DMS153 treated with DMSO at 0.1 percent for 48 hours (cell line): Measurements from ENCODE around the gene AP2A2.
"Not testable (repeated sequence)": the region's sequence is repeated elsewhere in the genome, so short reads cannot be mapped to it uniquely, and the experiment has no call there.

ENCODE experiments used
- DNase-seq: peaks from one replicate; lab custom pipeline; 2025; ENCODE audit not compliant: unreplicated experiment; lab: John Stamatoyannopoulos, UW

AP2A2 gene

DNA sequence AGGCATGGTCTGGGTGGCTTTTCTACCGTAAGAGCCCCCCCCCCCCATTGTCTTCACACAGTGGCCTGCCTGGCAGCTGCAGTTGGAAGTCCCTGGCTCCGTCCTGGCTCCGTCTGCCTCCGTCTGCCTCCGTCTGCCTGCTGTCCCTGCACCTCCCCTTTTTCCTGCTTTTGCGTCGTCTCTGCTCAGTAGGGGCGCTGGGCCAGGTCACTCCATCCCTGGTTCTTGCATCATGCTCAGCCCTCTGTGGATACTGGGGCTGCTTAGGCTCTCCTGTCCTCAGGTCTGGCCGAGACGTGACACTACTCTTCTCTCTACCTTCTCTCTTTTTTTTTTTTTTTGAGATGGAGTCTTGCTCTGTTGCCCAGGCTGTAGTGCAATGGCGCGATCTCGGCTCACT is 27.8 kb downstream of the AP2A2 start:
- no peak for DNase-seq

DNA sequence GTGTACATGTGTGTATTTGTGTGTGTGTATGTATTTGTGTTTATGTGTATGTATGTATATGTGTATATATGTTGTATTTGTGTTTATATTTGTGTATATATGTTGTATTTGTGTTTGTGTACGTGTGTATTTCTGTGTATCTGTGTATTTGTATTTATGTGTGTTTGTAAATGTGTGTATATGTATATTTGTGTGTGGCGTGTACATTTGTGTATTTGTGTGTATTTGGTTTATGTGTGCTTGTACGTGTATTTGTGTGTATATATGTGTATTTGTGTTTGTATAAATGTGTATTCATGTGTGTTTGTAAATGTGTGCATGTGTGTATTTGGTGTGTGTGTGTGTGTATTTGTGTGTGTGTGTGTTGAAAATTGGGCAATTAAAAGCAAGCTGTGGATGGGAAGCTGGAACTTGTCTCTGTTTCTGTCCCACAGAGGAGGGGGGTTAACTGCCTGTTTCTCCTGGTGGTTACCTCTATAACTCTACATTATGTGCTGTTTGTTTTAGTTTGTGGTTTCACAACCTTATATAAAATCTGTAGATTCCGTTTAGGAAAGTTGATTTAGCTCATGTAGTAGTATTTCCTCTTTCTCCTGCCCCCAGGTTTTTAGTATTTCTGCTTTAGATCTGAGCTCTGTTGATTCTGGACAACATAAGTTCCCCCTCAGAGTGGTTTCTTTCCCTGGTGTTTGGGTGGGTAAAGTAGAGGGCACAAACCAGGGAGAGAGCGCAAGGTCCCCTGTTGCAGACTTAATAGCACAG is 28.9 kb downstream of the AP2A2 start:
- DNase-seq, result no peak

GRCh38 chr11:955154-956063 is 29.7 kb downstream of the AP2A2 start:
- peak; percentile 7 for DNase-seq

- DNase-seq, result no peak
Measured at GRCh38 chr11:957212-957920, 31.7 kb downstream of the AP2A2 start.

GRCh38 chr11:958101-958500 is 32.4 kb downstream of the AP2A2 start:
- no peak for DNase-seq

DNA sequence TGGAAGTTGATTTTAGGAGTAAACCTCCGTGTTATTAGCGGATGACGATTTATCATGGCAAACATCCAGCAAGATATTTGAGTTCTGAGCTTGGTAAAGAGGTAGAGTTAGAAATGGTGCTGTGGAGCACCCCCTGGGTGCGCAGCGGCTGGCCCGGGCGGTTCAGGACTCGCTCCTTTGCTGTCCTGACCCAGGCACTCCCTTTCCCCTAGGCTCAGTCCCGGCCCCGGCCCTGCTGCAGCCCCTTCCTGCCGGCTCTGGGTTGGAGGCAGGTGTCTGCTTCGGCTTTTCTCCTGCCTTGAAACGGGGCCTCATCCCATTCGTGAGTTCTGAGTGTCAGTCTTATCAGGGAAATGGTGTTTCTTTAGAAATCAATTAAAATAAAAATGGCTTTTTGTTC is 33.4 kb downstream of the AP2A2 start:
- DNase-seq, result no peak

DNA sequence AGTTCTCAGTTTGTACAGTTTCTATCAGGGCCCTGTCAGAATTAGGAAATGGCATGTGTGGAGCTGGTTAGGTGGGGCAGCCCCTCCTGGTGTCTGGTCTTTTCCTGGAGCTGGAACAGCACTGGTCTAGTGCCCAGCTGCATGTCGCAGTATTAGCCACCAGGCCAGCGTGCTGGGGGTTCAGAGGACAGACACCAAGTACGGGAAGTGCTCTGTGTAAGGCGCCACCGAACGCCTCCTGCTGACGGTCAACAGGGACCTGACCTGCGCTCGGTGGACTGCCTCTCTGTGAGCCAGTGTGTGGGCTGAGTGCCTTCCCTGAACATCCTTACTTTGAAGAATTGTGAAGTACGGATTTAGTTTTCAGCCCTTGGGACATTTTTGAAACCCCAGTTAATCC is 33.9 kb downstream of the AP2A2 start:
- DNase-seq, result no peak

DNA sequence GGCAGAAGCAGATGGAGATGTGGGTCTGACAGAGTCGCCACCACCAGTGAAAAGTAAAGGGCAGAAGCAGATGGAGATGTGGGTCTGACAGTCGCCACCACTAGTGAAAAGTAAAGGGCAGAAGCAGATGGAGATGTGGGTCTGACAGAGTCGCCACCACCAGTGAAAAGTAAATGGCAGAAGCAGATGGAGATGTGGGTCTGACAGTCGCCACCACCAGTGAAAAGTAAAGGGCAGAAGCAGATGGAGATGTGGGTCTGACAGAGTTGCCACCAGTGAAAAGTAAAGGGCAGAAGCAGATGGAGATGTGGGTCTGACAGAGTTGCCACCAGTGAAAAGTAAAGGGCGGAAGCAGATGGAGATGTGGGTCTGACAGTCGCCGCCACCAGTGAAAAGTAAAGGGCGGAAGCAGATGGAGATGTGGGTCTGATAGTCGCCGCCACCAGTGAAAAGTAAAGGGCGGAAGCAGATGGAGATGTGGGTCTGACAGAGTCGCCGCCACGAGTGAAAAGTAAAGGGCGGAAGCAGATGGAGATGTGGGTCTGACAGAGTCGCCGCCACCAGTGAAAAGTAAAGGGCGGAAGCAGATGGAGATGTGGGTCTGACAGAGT is 35.7 kb downstream of the AP2A2 start:
- not testable (repeated sequence) for DNase-seq

DNA sequence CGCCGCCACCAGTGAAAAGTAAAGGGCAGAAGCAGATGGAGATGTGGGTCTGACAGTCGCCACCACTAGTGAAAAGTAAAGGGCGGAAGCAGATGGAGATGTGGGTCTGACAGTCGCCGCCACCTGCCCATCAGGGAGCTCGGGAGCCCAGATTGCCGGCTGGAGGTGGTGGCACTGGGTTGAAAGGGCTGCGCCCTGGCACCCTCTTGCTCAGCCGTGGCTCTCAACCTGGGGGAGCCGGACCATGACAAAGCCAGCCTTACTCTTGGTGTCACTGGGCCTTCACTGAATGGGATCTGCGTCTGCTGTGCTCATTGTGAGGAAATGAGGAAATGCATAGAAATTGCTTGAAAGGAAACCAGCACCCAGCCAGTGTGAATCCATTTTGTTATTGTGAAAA is 36.3 kb downstream of the AP2A2 start:
- no peak for DNase-seq

GRCh38 chr11:962688-963087 is 37.0 kb downstream of the AP2A2 start:
- DNase-seq, result no peak

GRCh38 chr11:963852-964251 is 38.2 kb downstream of the AP2A2 start:
- DNase-seq, result no peak

DNA sequence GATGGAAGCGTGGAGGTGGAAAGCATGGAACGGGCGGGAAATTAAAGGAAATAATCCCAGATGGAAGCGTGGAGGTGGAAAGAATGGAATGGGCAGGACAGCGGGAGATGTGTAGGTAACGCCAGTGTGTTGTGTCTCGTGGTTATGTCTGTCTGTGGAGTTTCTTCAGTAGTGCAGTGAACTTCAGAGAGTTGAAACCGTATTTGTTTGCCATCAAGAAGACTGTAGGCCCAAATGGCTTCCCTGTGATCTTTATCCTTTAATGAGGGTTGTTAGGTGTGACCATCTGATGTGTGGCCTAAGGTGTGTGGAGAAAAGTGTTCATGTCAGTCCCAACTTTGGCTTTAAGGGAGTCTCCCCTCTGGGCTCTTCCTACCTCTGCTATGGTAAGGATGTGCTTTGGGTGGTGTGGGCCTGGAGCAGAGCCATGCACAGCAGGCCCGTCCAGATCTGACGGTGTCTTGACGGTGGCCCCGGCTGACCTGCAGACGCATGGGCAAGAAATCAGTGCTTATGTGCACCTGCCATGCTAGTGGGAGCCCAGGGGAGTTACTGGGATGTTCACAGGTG is 39.6 kb downstream of the AP2A2 start:
- no peak for DNase-seq

DNA sequence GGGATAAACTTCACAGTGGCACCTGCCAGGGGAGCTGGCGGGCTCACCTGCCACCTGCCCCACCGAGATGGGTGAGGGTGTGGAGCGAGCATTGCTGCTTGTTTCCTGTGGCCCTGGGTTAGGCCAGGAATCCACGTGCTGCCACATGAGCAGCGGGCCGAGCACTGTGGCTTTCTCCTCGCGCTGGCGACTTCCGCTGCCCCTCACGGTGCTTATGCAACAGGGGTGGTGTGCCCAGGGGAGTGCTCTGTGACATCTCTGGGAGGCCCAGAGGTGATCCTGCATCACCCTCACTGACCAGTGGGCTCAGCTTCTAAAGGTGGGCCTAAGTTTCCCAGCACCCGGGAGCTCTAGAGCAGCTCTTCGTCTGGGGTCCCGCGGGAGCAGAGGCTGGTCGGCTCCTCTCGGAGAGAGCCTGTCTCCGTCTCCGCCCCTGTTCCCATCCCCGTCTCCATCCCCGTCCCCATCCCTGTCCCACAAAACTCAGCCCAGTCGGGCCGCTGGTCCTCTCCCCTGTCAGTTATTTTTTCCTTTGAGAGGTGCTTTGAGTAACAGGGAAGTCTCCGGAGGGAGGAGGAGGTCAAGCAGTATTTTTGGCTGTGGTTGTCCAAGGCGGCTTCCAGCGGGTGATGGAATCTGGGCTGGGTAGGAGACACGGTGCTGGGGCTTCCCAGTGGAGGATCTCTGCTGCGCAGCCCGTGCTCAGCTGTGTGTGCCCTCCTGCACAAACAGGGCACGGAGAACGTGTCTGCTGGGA is 42.5 kb downstream of the AP2A2 start:
- no peak for DNase-seq

GRCh38 chr11:968822-969221 is 43.2 kb downstream of the AP2A2 start:
- DNase-seq, result no peak

GRCh38 chr11:969651-970205 is 44.1 kb downstream of the AP2A2 start:
- no peak for DNase-seq

DNA sequence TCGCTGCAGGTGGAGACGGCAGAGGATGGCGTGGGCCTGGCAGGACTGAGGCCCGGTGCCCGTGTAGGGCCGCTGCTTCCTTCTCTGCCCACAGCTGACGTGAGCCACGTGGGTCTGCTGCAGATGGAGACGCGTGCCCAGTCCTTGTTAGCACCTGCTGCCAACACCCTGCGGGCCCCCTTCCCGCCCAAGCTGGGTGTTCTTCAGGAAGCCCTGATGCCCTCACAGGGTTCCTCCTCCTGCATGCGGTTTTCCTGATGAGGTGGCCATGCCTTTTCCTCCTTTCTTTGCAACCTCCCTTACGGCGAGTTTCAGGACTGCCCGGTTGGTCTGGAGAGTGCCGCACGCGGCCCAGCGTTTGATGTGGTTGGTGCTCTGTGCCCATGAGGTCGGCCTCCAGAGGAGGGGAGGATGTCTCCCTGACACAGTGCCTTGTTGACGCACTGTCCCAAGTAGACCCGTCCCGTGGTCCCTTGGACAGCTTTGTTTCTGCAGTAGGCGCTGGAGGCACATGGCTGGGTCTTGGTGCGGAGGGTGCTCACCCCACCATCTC is 44.7 kb downstream of the AP2A2 start:
- no peak for DNase-seq

DNA sequence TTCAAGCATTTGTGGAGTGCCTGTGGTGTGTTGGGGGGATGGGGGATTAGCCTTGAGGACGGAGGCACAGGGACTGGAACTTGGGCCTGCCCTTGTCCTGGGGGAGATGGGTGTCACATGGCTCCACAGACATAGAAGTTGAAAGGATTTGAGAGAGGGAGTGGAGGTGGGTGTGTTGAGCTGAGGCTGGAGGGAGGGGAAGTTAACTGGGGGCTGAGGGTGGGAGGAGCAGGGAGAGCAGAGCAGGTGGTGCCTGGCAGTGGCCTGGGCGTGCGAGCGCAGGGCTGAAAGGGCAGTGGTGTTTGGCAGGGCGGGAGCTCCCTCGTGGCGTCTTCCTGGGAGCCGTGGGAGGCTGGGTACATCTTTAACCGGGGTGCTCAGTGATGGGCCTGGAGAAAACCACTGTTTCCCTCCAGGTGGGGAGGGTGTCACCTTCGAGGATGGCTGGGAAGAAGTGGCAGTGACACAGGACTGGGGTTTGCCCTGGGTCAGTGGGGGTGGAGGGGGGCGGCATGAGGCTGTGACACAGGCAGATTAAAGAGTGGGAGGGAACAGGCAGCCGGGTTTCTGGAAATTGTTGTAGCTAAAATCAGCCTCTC is 45.5 kb downstream of the AP2A2 start:
- DNase-seq, result no peak

DNA sequence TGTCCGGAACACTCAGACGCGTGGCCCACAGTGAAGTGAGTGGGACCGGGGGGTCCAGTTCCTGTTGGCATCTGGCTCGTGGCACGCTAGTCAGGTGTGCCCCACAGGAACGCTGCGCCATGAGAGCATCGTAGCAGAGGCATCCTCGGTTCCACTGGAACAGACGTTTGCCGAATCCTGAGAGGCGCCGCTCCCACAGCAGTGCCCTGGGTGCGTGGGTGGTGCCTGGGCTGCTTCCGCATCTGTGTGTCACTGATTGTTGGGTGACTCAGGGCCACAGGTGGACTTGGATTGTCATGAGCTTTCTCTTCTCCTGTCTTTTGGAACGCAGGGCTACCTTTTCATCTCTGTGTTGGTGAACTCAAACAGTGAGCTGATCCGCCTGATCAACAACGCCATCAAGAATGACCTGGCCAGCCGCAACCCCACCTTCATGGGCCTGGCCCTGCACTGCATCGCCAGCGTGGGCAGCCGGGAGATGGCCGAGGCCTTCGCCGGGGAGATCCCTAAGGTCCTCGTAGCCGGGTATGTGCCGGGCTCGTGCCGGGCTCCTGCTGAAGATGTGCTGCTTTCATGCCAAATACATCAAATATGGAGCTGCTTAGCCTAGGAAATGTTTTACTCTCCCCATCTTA is 46.2 kb downstream of the AP2A2 start:
- DNase-seq, result no peak
